Measurements from ENCODE around the gene DNAI2. TPM values are rescaled to one million over a fixed set of nuclear protein-coding genes. Genes with fewer than 3 reads are reported as not detected.

Gene DNAI2
- total RNA-seq, 1 donor from 2014 or later: not detected

DNA sequence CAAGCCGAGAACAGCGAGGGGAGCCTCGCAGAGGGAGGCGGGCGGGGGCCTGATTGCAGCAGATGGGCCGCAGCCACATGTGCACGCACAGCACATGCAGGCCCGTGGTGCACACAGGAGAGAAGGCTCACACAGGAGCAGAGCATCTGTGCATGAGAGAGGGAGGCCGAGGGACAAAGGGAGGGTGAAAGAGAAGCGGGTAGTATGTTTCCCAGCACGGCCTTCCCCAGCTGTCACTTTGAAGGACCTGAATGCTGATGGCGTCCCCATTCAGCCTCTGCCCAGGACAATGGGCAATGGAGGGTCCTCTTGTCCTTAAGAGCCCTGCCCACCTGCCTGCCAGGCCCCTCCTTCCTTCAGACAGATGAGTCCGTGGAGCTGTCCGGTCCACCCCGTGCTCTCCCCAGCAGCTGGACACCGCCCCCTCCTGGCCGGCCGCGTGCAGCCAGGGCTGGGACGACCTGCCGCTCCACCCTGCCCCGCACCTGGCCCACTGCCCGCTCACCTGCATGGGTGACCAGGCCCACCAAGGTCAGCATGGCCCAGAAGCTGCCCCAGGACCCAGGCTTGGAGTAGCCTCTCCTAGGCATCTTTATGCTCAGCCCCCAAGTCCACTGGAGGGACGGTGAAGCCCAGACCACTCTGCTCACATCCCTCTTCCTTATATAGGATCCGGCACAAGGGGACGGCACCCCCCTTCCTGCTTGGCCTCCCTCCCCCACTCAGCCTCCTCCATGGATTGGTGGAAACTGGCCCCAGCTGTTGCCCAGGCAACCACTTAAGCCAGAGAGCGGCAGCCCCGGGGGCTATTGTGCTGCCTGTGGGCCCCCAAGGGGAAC lies 87.4 kb downstream of the DNAI2 start, which contains the start of gene BTBD17:
BTBD17 (minus strand) TSS at position 639 of the 839 bp plus-strand sequence; CDS start at position 590, 49 bp downstream.
- TF ChIP-seq, protein P1, sequence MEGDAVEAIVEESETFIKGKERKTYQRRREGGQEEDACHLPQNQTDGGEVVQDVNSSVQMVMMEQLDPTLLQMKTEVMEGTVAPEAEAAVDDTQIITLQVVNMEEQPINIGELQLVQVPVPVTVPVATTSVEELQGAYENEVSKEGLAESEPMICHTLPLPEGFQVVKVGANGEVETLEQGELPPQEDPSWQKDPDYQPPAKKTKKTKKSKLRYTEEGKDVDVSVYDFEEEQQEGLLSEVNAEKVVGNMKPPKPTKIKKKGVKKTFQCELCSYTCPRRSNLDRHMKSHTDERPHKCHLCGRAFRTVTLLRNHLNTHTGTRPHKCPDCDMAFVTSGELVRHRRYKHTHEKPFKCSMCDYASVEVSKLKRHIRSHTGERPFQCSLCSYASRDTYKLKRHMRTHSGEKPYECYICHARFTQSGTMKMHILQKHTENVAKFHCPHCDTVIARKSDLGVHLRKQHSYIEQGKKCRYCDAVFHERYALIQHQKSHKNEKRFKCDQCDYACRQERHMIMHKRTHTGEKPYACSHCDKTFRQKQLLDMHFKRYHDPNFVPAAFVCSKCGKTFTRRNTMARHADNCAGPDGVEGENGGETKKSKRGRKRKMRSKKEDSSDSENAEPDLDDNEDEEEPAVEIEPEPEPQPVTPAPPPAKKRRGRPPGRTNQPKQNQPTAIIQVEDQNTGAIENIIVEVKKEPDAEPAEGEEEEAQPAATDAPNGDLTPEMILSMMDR (IDR thresholded peaks at IDR 0.05; ENCODE audit: partially characterized antibody, unreplicated experiment): peak; percentile 89
- Mint-ChIP-seq H3K4me1 (ENCODE audit: low read depth, unreplicated experiment) (peaks cover 22% of the 10 kb centered on the region), H3K27ac (ENCODE audit: unreplicated experiment) (peak within 1 kb of the TSS; percentile 100), H3K9me3 (ENCODE audit: unreplicated experiment) (peaks cover 20% of the 10 kb centered on the region), H3K4me3 (ENCODE audit: unreplicated experiment) (peak within 1 kb of the TSS; percentile 98), H3K36me3 (ENCODE audit: unreplicated experiment) (peaks cover 5% of the 10 kb centered on the region), H3K27me3 (ENCODE audit: unreplicated experiment) (peaks cover 28% of the 10 kb centered on the region)
- peak; percentile 93 for DNase-seq

DNA sequence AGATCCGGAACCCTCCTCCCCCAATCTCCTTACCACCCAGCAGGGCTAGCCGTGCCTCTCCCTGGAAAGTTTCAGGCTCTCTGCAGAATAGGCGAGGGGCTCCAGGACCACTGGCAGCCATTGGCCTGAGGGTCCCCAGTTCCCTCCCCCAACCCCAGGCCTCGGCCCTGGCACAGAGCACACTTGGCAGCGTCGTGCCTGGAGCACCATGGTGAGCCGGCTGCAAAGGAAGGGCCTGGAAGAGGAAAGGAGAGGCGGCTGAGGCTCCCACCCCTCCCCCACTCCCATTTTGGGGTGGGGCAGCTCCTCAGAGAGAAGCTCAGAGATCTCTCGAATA lies 88.0 kb downstream of the DNAI2 start:
- H3K4me3 Mint-ChIP-seq (ENCODE audit: unreplicated experiment): peak overlapping the region; percentile 98
- peaks cover 28% of the 10 kb centered on the region for H3K27me3 Mint-ChIP-seq (ENCODE audit: unreplicated experiment)
- peak; percentile 42 for DNase-seq
- H3K4me1 Mint-ChIP-seq (ENCODE audit: low read depth, unreplicated experiment): peaks cover 22% of the 10 kb centered on the region
- peaks cover 19% of the 10 kb centered on the region for H3K9me3 Mint-ChIP-seq (ENCODE audit: unreplicated experiment)
- peak overlapping the region; percentile 100 for H3K27ac Mint-ChIP-seq (ENCODE audit: unreplicated experiment)
- peaks cover 5% of the 10 kb centered on the region for H3K36me3 Mint-ChIP-seq (ENCODE audit: unreplicated experiment)
- TF ChIP-seq, protein P1 (IDR thresholded peaks at IDR 0.05; ENCODE audit: partially characterized antibody, unreplicated experiment): no peak

DNA sequence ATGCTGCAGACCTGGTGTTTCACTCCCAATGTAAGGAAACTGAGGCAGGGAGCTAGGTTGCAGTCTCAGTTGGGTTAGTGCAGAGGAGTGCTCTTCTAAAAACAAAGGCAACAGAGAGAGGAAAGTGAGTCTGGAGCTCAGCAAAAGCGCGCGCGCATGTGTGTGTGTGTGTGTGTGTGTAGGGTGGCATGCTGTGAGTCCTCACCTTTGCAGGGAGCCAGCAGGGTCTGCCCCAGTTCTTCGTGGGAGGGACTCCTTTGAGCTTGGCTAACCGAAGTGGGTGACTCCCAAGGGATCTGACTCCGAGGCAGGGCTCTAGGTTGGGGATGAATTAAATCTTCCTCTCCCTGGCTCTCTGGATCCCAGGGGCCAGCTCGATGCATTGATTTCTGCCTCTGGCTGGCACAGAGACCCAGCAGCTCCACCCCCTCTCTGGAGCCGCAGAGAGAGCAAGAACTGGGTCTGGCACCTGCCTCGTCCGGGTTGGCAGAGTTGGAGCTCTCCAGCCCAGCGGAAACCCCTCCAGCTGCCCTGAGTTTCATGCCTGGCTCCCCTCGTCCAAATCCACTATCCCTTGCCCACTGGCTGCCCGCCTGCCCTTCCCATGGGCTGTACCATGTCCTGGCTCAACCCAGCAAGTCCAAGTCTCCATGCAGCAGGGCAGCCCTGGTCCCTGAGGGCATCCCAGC lies 88.9 kb downstream of the DNAI2 start:
- Mint-ChIP-seq H3K9me3 (ENCODE audit: unreplicated experiment) (peaks cover 17% of the 10 kb centered on the region), H3K27me3 (ENCODE audit: unreplicated experiment) (peaks cover 26% of the 10 kb centered on the region), H3K27ac (ENCODE audit: unreplicated experiment) (peak overlapping the region; percentile 100), H3K36me3 (ENCODE audit: unreplicated experiment) (peaks cover 5% of the 10 kb centered on the region), H3K4me1 (ENCODE audit: low read depth, unreplicated experiment) (peaks cover 21% of the 10 kb centered on the region), H3K4me3 (ENCODE audit: unreplicated experiment) (peak overlapping the region; percentile 42)
- TF ChIP-seq, protein P1 (IDR thresholded peaks at IDR 0.05; ENCODE audit: partially characterized antibody, unreplicated experiment): no peak
- DNase-seq: no peak

Other genes with a start within 250 kb of the DNAI2 start
- 600 TPM for gene RPL38, start 70.6 kb upstream of the DNAI2 start, total RNA-seq (ENCODE audit: unreplicated experiment)
- 121 TPM for gene TTYH2, start 60.7 kb upstream of the DNAI2 start, total RNA-seq (ENCODE audit: unreplicated experiment)
- 80.8 TPM for gene KIF19, start 52.0 kb downstream of the DNAI2 start, total RNA-seq (ENCODE audit: unreplicated experiment)
- gene BTBD17, start 87.6 kb downstream of the DNAI2 start, total RNA-seq (ENCODE audit: unreplicated experiment): 310 TPM
- 20.7 TPM for gene GPR142, start 93.3 kb downstream of the DNAI2 start, total RNA-seq (ENCODE audit: unreplicated experiment)
- gene GPRC5C, start 157.9 kb downstream of the DNAI2 start, total RNA-seq (ENCODE audit: unreplicated experiment): 93.3 TPM
- 0.25 TPM for gene CD300A, start 192.4 kb downstream of the DNAI2 start, total RNA-seq (ENCODE audit: unreplicated experiment)

Measured in glutamatergic neuron (in vitro differentiated cells).